Heart right ventricle (tissue), 16 donors: Measurements from ENCODE around the gene GBP1. TPM values are rescaled to one million over a fixed set of nuclear protein-coding genes. Genes with fewer than 3 reads are reported as not detected.

ENCODE experiments used
- ATAC-seq, 8 donors: fragments of 200-7000 bp; cut with Tn5 transposase; one replicate each; pipeline ENCODE4 v1.9.1; 2020; ENCODE audit warnings: mild to moderate bottlenecking in 8 of 8, moderate library complexity in 8 of 8, moderate number of reproducible peaks in 1 of 8
- DNase-seq, 2 donors: peaks; one replicate each; pipeline ENCODE4 v3.0.0-alpha.2; 2020
- H3K27ac ChIP-seq, 10 donors: fragments of 200-600 bp; sonication (generic) in 2 of 10; one replicate each; pipeline versions ENCODE4 v1.5.0 to v1.8.0; 2020 to 2022; ENCODE audit warnings: mild to moderate bottlenecking in 3 of 10
- H3K27me3 ChIP-seq, 7 donors: fragments of 200-600 bp; one replicate each; pipeline ENCODE4 v1.8.0; 2021 to 2022; ENCODE audit warnings: mild to moderate bottlenecking in 2 of 7
- H3K36me3 ChIP-seq, 9 donors: fragments of 200-600 bp; sonication (generic) in 1 of 9; one replicate each; pipeline versions ENCODE4 v1.5.0 to v1.8.0; 2020 to 2022; ENCODE audit warnings: mild to moderate bottlenecking in 2 of 9
- H3K4me1 ChIP-seq, 9 donors: fragments of 200-600 bp; sonication (generic) in 1 of 9; one replicate each; pipeline versions ENCODE4 v1.5.0 to v1.8.0; 2020 to 2022; ENCODE audit warnings: mild to moderate bottlenecking in 4 of 9
- H3K4me3 ChIP-seq, 10 donors: fragments of 200-600 bp; sonication (generic) in 2 of 10; one replicate each; pipeline versions ENCODE4 v1.5.0 to v1.8.0; 2020 to 2022; ENCODE audit warnings: mild to moderate bottlenecking in 7 of 10, moderate library complexity in 2 of 10
- H3K9me3 ChIP-seq, 11 donors: fragments of 200-600 bp in 10 of 11; sonication (generic) in 2 of 11; one replicate each; pipeline versions ENCODE4 v1.5.0 to v1.8.0; 2013 to 2022; ENCODE audit warnings: mild to moderate bottlenecking in 2 of 11, control low read depth in 1 of 11, moderate library complexity in 1 of 11
- WGBS, 2 donors: extraction: QIAGEN DNeasy Blood & Tissue Kit; methylation state at CpG; one replicate each; pipeline ENCODE4 v1.1.7; 2013; ENCODE audit warnings: inconsistent platforms in 1 of 2; 5-methylcytosine and 5-hydroxymethylcytosine counted together
- intact Hi-C, 10 donors: fragments of 100-400 bp; cut with DNase I; formaldehyde crosslinking; loops; one replicate each; pipeline versions ENCODE4 v1.11.1 to v1.14.2; 2022
- long read RNA-seq, 3 donors: library from polyadenylated mRNA; unstranded; transcript quantifications; one replicate each; pipeline ENCODE4 v2.0.0, GENCODE V29; 2020 to 2021
- polyA plus RNA-seq, 2 donors: library from polyadenylated mRNA; stranded (reverse); fragments of 200-250 nt; gene quantifications; one replicate each; pipeline ENCODE4 v1.2.3, GENCODE V29; 2013
- total RNA-seq, 10 donors: library from RNA; stranded (reverse); fragmentation: NEBNext Ultra II Directional in 3 of 10; extraction: Animal tissue kit (Norgen Biotek cat#: 25700) in 3 of 10; gene quantifications; one replicate each; pipeline versions ENCODE4 v1.2.1 to v1.2.4, GENCODE V29; 2021 to 2023
- TF ChIP-seq, protein P1 (sequence below), 9 donors: fragments of 200-600 bp; sonication (generic) in 2 of 9; IDR thresholded peaks; one replicate each; pipeline versions ENCODE4 v1.5.0 to v1.8.0; 2021 to 2022; ENCODE audit warnings: antibody characterized with exemption in 9 of 9, mild to moderate bottlenecking in 5 of 9, moderate library complexity in 1 of 9
- donor health status: Arrhythmogenic right ventricular cardiomyopathy.
- donor health status: ischemic (EF 13 %, LVEDD 7.1; RV severe dilation, severe dysfunction).
- donor health status: healthy with polysubstance abuse.
- donor health status: DM: no; HTN: yes; CAD: no.
- donor health status: DM: no; HTN: no; CAD: no.
- donor health status: ischemic (EF 25% LVEDD 6.9; RV normal size, moderate dysfunction).
- donor health status: ischemic (EF 25% LVEDD 5.7; RV mildly dilated, moderate dysfunction).
- donor health status: healthy.
- donor health status: DM: yes; HTN: yes; CAD: no.
- donor health status: Ischemic cardiomyopathy.
- donor health status: ischemic (EF 35%, LVEDD 5.7; RV mildly dilated, moderate dysfunction).
- donor health status: nonischemic (EF 11% LVEDD 7.7; RV severe dilation, severe dysfunction).
- donor health status: DM: yes; HTN: yes; CAD: no.
- donor health status: PGD.
- donor health status: ischemic (EF 29% LVEDD 5.4; RV normal size, mild dysfunction).
- donor health status: nonischemic (EF 23%, LVEDD 6.1; RV moderate dilation, normal function).

GBP1 gene, protein sequence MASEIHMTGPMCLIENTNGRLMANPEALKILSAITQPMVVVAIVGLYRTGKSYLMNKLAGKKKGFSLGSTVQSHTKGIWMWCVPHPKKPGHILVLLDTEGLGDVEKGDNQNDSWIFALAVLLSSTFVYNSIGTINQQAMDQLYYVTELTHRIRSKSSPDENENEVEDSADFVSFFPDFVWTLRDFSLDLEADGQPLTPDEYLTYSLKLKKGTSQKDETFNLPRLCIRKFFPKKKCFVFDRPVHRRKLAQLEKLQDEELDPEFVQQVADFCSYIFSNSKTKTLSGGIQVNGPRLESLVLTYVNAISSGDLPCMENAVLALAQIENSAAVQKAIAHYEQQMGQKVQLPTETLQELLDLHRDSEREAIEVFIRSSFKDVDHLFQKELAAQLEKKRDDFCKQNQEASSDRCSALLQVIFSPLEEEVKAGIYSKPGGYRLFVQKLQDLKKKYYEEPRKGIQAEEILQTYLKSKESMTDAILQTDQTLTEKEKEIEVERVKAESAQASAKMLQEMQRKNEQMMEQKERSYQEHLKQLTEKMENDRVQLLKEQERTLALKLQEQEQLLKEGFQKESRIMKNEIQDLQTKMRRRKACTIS
- 100 to 1,000 TPM in 1 of 10 donors, 10 to 100 TPM in 2, 1 to 10 TPM in 7; 4.1 to 119 (median 9.0) TPM for total RNA-seq
- 10 to 100 TPM in 1 of 2 donors, 1 to 10 TPM in 1; 5.8 to 10.2 TPM for polyA plus RNA-seq
- long read RNA-seq, donor 1, partial matches to known transcripts, result 3 of 5 reads
- long read RNA-seq, donor 1, other reads (novel, unspliced or antisense), result 0 of 5 reads
- long read RNA-seq, donor 2, partial matches to known transcripts, result 0 of 3 reads
- long read RNA-seq, donor 2, other reads (novel, unspliced or antisense), result 0 of 3 reads
- long read RNA-seq, donor 3, transcript GBP1-201 (11 exons, 3,035 nt), result major isoform, 6 of 20 reads
- long read RNA-seq, donor 3, partial matches to known transcripts, result 11 of 20 reads
- long read RNA-seq, donor 3, other reads (novel, unspliced or antisense), result 3 of 20 reads

DNA sequence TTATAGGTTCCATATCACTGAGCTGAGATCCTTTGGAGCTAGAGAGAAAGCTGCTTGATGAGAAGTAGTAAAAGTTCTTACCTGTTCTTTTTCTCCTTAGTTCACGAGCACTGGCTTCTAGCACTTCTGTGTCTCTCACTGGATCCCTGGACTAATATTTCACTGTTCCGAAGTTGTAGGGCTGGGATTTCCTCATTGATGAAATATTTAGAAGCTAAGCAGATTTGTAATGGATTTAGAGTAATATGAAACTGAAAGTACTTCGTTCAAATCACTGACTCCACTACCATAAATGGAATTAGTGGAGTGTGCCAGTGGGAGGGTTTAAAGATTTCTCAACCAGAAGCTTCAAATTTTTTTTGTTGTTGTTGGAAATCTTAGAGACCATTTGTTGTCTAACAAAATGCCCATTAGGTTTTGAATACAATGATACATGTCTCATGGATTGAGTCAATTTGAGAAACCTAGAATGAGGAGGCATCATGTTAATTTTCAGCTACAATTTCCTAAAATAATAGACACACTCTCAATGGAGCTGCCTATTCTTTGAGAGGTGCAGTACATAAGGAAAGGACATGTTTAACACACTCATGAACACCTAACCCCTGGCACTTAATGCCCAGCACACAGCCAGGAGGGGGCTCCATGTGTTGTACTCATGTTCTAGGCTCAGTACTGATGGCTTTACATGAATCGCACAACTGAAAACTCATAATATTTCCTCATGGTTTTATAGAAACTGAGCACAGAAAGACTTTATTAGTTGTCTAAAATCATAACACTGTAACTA lies at the start of gene GBP1:
GBP1 (minus strand) TSS at position 130 of the 790 bp plus-strand sequence. CDS start 1,974 bp downstream, outside the sequence.
- Histone ChIP-seq H3K27me3 (no peaks in the 10 kb centered on the region), H3K4me1 (peaks cover 2 to 57% (median 19%) of the 10 kb centered on the region in 9 donors), H3K4me3 (peak within 1 kb of the TSS; percentile 1 to 70 (median 59)), H3K27ac (peak within 1 kb of the TSS; percentile 61 to 92 (median 86)), H3K36me3 (peaks cover 0 to 26% (median 0%) of the 10 kb centered on the region in 9 donors), H3K9me3 (no peaks in the 10 kb centered on the region)
- WGBS, 2 donors, result 36 to 56% methylated on average over 4 of the region's 4 CpGs
- DNase-seq (peak in 1 of 2 donors; percentile 57), ATAC-seq (peak in 7 of 8 donors; percentile 89 to 95 (median 92))
- intact Hi-C loops, result loop anchor here in 1 of 10 donors (5.0 kb wide), 1 partner anchor 43 kb away; the partner anchor contains the start of gene GBP3
- TF ChIP-seq, protein P1, sequence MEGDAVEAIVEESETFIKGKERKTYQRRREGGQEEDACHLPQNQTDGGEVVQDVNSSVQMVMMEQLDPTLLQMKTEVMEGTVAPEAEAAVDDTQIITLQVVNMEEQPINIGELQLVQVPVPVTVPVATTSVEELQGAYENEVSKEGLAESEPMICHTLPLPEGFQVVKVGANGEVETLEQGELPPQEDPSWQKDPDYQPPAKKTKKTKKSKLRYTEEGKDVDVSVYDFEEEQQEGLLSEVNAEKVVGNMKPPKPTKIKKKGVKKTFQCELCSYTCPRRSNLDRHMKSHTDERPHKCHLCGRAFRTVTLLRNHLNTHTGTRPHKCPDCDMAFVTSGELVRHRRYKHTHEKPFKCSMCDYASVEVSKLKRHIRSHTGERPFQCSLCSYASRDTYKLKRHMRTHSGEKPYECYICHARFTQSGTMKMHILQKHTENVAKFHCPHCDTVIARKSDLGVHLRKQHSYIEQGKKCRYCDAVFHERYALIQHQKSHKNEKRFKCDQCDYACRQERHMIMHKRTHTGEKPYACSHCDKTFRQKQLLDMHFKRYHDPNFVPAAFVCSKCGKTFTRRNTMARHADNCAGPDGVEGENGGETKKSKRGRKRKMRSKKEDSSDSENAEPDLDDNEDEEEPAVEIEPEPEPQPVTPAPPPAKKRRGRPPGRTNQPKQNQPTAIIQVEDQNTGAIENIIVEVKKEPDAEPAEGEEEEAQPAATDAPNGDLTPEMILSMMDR (IDR thresholded peaks at IDR 0.05), result no peak

DNA sequence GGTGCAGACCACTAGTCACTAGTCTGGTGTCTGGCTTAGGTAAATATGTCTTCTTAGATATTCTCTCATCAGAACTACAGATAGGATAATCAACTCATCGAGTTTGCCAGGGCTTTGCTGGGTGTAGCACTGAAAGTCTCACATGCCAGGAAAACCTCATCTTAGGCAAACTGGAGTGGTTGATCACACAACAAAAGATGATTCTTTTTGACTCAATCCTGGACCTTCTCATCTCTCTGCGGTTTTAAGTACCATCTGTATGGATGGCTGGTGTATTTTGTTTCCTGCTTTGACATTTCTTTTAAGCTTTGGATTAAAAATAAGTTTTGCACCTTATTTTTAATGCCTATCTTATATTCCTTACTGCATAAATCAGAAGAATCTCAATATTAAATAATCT lies 49.7 kb upstream of the GBP1 start:
- ATAC-seq (no peak), DNase-seq (no peak)
- Histone ChIP-seq H3K4me3 (no peak overlapping the region), H3K4me1 (no peaks in the 10 kb centered on the region), H3K27me3 (no peaks in the 10 kb centered on the region), H3K36me3 (peaks cover 0 to 100% (median 57%) of the 10 kb centered on the region in 9 donors), H3K27ac (no peak overlapping the region), H3K9me3 (no peaks in the 10 kb centered on the region)
- WGBS, 2 donors, result 82 to 85% methylated on average over 2 of the region's 2 CpGs
- TF ChIP-seq, protein P1 (IDR thresholded peaks at IDR 0.05), result no peak
- intact Hi-C loops, result loop anchor here in 1 of 10 donors (5.0 kb wide), 1 partner anchor 73 kb away; no protein-coding TSS in a partner anchor

DNA sequence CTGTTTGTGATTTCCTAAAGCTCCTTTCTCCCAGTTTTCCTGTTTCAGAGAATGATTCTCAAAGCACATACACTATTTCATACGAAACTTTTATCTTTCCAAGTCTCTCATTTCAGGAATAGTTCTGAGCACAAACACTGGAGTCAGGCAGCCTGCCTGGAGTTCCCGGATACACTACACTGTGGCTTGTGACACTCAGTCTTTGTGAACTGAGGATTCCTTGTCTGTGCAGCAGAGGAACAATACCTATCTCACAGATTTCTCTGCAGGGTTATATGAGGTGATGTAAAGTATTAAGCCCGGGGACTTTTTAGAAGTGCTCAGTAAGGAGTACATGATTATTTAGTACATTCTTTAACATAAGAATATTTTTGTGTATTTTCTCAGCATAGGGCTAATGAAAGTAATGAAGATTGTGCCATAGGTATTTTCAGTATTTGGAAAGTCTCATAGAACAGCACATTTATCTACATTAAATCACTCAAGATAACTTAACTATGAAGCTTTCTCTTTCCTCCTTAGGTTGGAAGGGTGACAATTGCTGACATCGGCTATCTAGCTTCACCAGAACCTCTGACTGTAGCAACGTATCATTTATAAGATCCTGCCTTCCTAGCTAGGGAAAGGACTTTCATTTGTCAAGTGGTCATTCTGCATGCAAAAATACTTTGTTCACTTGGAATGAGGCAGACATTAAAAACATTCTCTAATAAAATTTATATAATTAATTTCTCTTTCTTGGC lies 48.0 kb upstream of the GBP1 start:
- WGBS, 2 donors, result 64 to 67% methylated on average over 5 of the region's 5 CpGs
- Histone ChIP-seq H3K4me1 (no peaks in the 10 kb centered on the region), H3K36me3 (peaks cover 0 to 100% (median 55%) of the 10 kb centered on the region in 9 donors), H3K9me3 (no peaks in the 10 kb centered on the region), H3K27ac (peak overlapping the region in 1 of 10 donors; percentile 6), H3K4me3 (no peak overlapping the region), H3K27me3 (no peaks in the 10 kb centered on the region)
- intact Hi-C loops, result no loop called here
- TF ChIP-seq, protein P1 (IDR thresholded peaks at IDR 0.05), result no peak
- DNase-seq (no peak), ATAC-seq (no peak)
